Upper lobe of right lung (tissue), 1 donor: ENCODE measurements around the gene ACADVL. TPM values are rescaled to one million over a fixed set of nuclear protein-coding genes. Genes with fewer than 3 reads are reported as not detected.

Experiments
- ATAC-seq: fragments of 200-7000 bp; cut with Tn5 transposase; one replicate; pipeline ENCODE4 v1.9.1; 2020; ENCODE audit warnings: mild to moderate bottlenecking, moderate library complexity
- DNase-seq: peaks from one replicate; pipeline ENCODE4 v3.0.0-alpha.2; 2020
- H3K27ac ChIP-seq: fragments of 200-600 bp; one replicate; pipeline ENCODE4 v1.8.0; 2022
- H3K27me3 ChIP-seq: fragments of 200-600 bp; one replicate; pipeline ENCODE4 v1.8.0; 2022; ENCODE audit warnings: mild to moderate bottlenecking
- H3K36me3 ChIP-seq: fragments of 200-600 bp; one replicate; pipeline ENCODE4 v1.8.0; 2022
- H3K4me1 ChIP-seq: fragments of 200-600 bp; one replicate; pipeline ENCODE4 v1.8.0; 2022
- H3K4me3 ChIP-seq: fragments of 200-600 bp; one replicate; pipeline ENCODE4 v1.8.0; 2022; ENCODE audit warnings: mild to moderate bottlenecking
- H3K9me3 ChIP-seq: fragments of 200-600 bp; one replicate; pipeline ENCODE4 v1.8.0; 2022
- CTCF ChIP-seq: fragments of 200-600 bp; IDR thresholded peaks from one replicate; pipeline ENCODE4 v1.8.0; 2022; ENCODE audit warnings: antibody characterized with exemption
- intact Hi-C: fragments of 100-400 bp; cut with DNase I; formaldehyde crosslinking; loops from one replicate; pipeline ENCODE4 v1.11.0; 2022
- total RNA-seq: library from RNA; stranded (reverse); fragmentation: NEBNext Ultra II Directional; extraction: Animal tissue kit (Norgen Biotek cat#: 25700); gene quantifications from one replicate; pipeline ENCODE4 v1.2.1, GENCODE V29; 2021
- donor health status: DM: no; HTN: yes; CAD: no; lungs with severe emphysema.

ACADVL gene
- total RNA-seq, 1 donor from 2014 or later, result 544 TPM

- Histone ChIP-seq H3K36me3 (peaks cover 93% of the 10 kb centered on the region), H3K27me3 (no peaks in the 10 kb centered on the region), H3K27ac (no peak overlapping the region), H3K4me1 (peaks cover 7% of the 10 kb centered on the region), H3K4me3 (no peak overlapping the region), H3K9me3 (no peaks in the 10 kb centered on the region)
- ATAC-seq (no peak), DNase-seq (peak; percentile 60)
- TF ChIP-seq CTCF, result no peak
- intact Hi-C loops, result no loop called here
These were observed 6.1 kb downstream of the ACADVL start for GRCh38 chr17:7225711-7226331.

GRCh38 chr17:7226721-7227710 is 7.3 kb downstream of the ACADVL start:
- Histone ChIP-seq H3K36me3 (peaks cover 88% of the 10 kb centered on the region), H3K27ac (no peak overlapping the region), H3K9me3 (no peaks in the 10 kb centered on the region), H3K4me3 (no peak overlapping the region), H3K4me1 (peaks cover 3% of the 10 kb centered on the region), H3K27me3 (no peaks in the 10 kb centered on the region)
- intact Hi-C loops, result no loop called here
- no peak for TF ChIP-seq CTCF
- ATAC-seq (no peak), DNase-seq (peak; percentile 58)

GRCh38 chr17:7228920-7229319 is 9.2 kb downstream of the ACADVL start:
- no peak overlapping the region for H3K27ac ChIP-seq
- peaks cover 18% of the 10 kb centered on the region for H3K4me1 ChIP-seq
- H3K36me3 ChIP-seq, result peaks cover 69% of the 10 kb centered on the region
- no peak overlapping the region for H3K4me3 ChIP-seq
- intact Hi-C loops, result no loop called here
- no peak for ATAC-seq
- no peaks in the 10 kb centered on the region for H3K27me3 ChIP-seq
- DNase-seq, result no peak
- no peaks in the 10 kb centered on the region for H3K9me3 ChIP-seq
- no peak for TF ChIP-seq CTCF

- intact Hi-C loops, result no loop called here
These were observed 9.8 kb downstream of the ACADVL start for GRCh38 chr17:7229504-7229903.

GRCh38 chr17:7232114-7232513 is 12.4 kb downstream of the ACADVL start:
- no peaks in the 10 kb centered on the region for H3K9me3 ChIP-seq
- peaks cover 54% of the 10 kb centered on the region for H3K36me3 ChIP-seq
- intact Hi-C loops, result no loop called here
- H3K27me3 ChIP-seq, result no peaks in the 10 kb centered on the region
- H3K27ac ChIP-seq, result no peak overlapping the region
- H3K4me3 ChIP-seq, result peak overlapping the region; percentile 14
- DNase-seq (no peak), ATAC-seq (no peak)
- TF ChIP-seq CTCF, result no peak
- peaks cover 28% of the 10 kb centered on the region for H3K4me1 ChIP-seq

More at GRCh38 chr17:7229504-7229903, 9.8 kb downstream of the ACADVL start:
- no peak for TF ChIP-seq CTCF
- Histone ChIP-seq H3K27ac (no peak overlapping the region), H3K4me1 (peaks cover 18% of the 10 kb centered on the region), H3K36me3 (peaks cover 63% of the 10 kb centered on the region), H3K27me3 (no peaks in the 10 kb centered on the region), H3K9me3 (no peaks in the 10 kb centered on the region), H3K4me3 (no peak overlapping the region)
- no peak for DNase-seq
- ATAC-seq, result no peak
